H9 (cell line): Measurements from ENCODE around the gene PHACTR2. TPM values are rescaled to one million over a fixed set of nuclear protein-coding genes. Genes with fewer than 3 reads are reported as not detected.

ENCODE experiments used
- DNase-seq: peaks from one replicate; pipeline ENCODE4 v3.0.0-alpha.2; 2017
- H2AFZ ChIP-seq: one replicate; pipeline ENCODE4 v1.6.1; 2013; ENCODE audit warnings: mild to moderate bottlenecking, low read length, control low read depth, moderate library complexity
- H2AK5ac ChIP-seq: 2 replicates; pipeline ENCODE4 v1.6.1; 2013; ENCODE audit warnings: low read length, control low read depth, mixed read lengths; ENCODE audit not compliant: insufficient read length
- H2BK120ac ChIP-seq: one replicate; pipeline ENCODE4 v1.6.1; 2013; ENCODE audit warnings: low read depth, mild to moderate bottlenecking, low read length, control low read depth, inconsistent platforms; ENCODE audit not compliant: poor library complexity, severe bottlenecking
- H2BK12ac ChIP-seq: 2 replicates; pipeline ENCODE4 v1.6.1; 2013; ENCODE audit warnings: low read length, control low read depth, mixed read lengths, low read depth; ENCODE audit not compliant: insufficient read length
- H2BK15ac ChIP-seq: 2 replicates; pipeline ENCODE4 v1.6.1; 2013; ENCODE audit warnings: low read depth, low read length, control low read depth
- H2BK20ac ChIP-seq: one replicate; pipeline ENCODE4 v1.6.1; 2013; ENCODE audit warnings: low read depth, mild to moderate bottlenecking, low read length, control low read depth, inconsistent platforms; ENCODE audit not compliant: poor library complexity, severe bottlenecking
- H2BK5ac ChIP-seq: 2 replicates; pipeline ENCODE4 v1.6.1; 2013; ENCODE audit warnings: low read length, control low read depth, mixed read lengths; ENCODE audit not compliant: insufficient read length
- H3K14ac ChIP-seq: 2 replicates; pipeline ENCODE4 v1.6.1; 2013; ENCODE audit warnings: low read length, control low read depth; ENCODE audit not compliant: insufficient read depth
- H3K18ac ChIP-seq: 2 replicates; pipeline ENCODE4 v1.6.1; 2013; ENCODE audit warnings: low read depth, mild to moderate bottlenecking, mixed read lengths, low read length, control low read depth; ENCODE audit not compliant: insufficient read length
- H3K23ac ChIP-seq: 2 replicates; pipeline ENCODE4 v1.6.1; 2013; ENCODE audit warnings: low read length, control low read depth, mixed read lengths, low read depth; ENCODE audit not compliant: insufficient read length
- H3K23me2 ChIP-seq: 2 replicates; pipeline ENCODE4 v1.6.1; 2013; ENCODE audit warnings: low read depth, mild to moderate bottlenecking, mixed read lengths, low read length, control low read depth; ENCODE audit not compliant: insufficient read length, poor library complexity, severe bottlenecking
- H3K27ac ChIP-seq: 2 replicates; pipeline ENCODE4 v1.5.1; 2013; ENCODE audit warnings: low read length, control low read depth, mixed read lengths, low read depth; ENCODE audit not compliant: insufficient read length
- H3K27me3 ChIP-seq: 2 replicates; pipeline ENCODE4 v1.6.1; 2013; ENCODE audit warnings: low read length, control low read depth, inconsistent platforms; ENCODE audit not compliant: insufficient read depth
- H3K4ac ChIP-seq: 2 replicates; pipeline ENCODE4 v1.6.1; 2013; ENCODE audit warnings: low read depth, mild to moderate bottlenecking, control low read depth, inconsistent platforms, low read length, moderate library complexity
- H3K4me1 ChIP-seq: 2 replicates; pipeline ENCODE4 v1.6.1; 2013; ENCODE audit warnings: low read length, control low read depth, inconsistent platforms; ENCODE audit not compliant: insufficient read depth
- H3K4me2 ChIP-seq: 2 replicates; pipeline ENCODE4 v1.6.1; 2013; ENCODE audit warnings: low read length, control low read depth, mixed read lengths; ENCODE audit not compliant: insufficient read length, insufficient read depth
- H3K56ac ChIP-seq: 2 replicates; pipeline ENCODE4 v1.6.1; 2013; ENCODE audit warnings: low read depth, mild to moderate bottlenecking, mixed read lengths, low read length, control low read depth; ENCODE audit not compliant: insufficient read length
- H3K79me1 ChIP-seq: 2 replicates; pipeline ENCODE4 v1.6.1; 2013; ENCODE audit warnings: low read depth, mild to moderate bottlenecking, moderate library complexity, low read length, control low read depth, inconsistent platforms; ENCODE audit not compliant: insufficient read depth, poor library complexity, severe bottlenecking
- H3K79me2 ChIP-seq: 2 replicates; pipeline ENCODE4 v1.6.1; 2013; ENCODE audit warnings: low read length, control low read depth, inconsistent platforms; ENCODE audit not compliant: insufficient read depth
- H3K9ac ChIP-seq: 2 replicates; pipeline ENCODE4 v1.6.1; 2013; ENCODE audit warnings: low read length, control low read depth, mixed read lengths; ENCODE audit not compliant: insufficient read length; ENCODE audit errors: extremely low read depth
- H3K9me3 ChIP-seq: one replicate; pipeline ENCODE4 v1.6.1; 2013; ENCODE audit warnings: low read depth, low read length, inconsistent platforms; ENCODE audit not compliant: control insufficient read depth
- H3T11ph ChIP-seq: one replicate; pipeline ENCODE4 v1.6.1; 2013; ENCODE audit warnings: mild to moderate bottlenecking, low read length, control low read depth, inconsistent platforms
- H4K20me1 ChIP-seq: one replicate; pipeline ENCODE4 v1.6.1; 2013; ENCODE audit not compliant: control insufficient read depth, insufficient read length, insufficient read depth
- H4K5ac ChIP-seq: 2 replicates; pipeline ENCODE4 v1.6.1; 2013; ENCODE audit warnings: low read depth, mild to moderate bottlenecking, mixed read lengths, low read length, control low read depth; ENCODE audit not compliant: insufficient read length
- H4K8ac ChIP-seq: replicated peaks from 2 replicates; pipeline ENCODE4 v1.6.1; 2013; ENCODE audit warnings: low read length, control low read depth, mixed read lengths, low read depth; ENCODE audit not compliant: insufficient read length
- H4K91ac ChIP-seq: 2 replicates; pipeline ENCODE4 v1.6.1; 2013; ENCODE audit warnings: low read depth, mild to moderate bottlenecking, moderate library complexity, mixed read lengths, low read length, control low read depth; ENCODE audit not compliant: insufficient read length
- H3K27ac Mint-ChIP-seq, 3 experiments: 2 replicates in 2 of 3; 3 replicates in 1 of 3; pipeline ENCODE4 v1.8.0; 2020 to 2021; ENCODE audit warnings: mixed read lengths in 3 of 3, mild to moderate bottlenecking in 1 of 3, moderate library complexity in 1 of 3
- H3K27me3 Mint-ChIP-seq: 2 replicates; pipeline ENCODE4 v1.8.0; 2021; ENCODE audit warnings: low read depth, mild to moderate bottlenecking, moderate library complexity, mixed read lengths
- H3K36me3 Mint-ChIP-seq, 3 experiments: 2 replicates in 2 of 3; 3 replicates in 1 of 3; pipeline ENCODE4 v1.8.0; 2020 to 2021; ENCODE audit warnings: low read depth in 3 of 3, mixed read lengths in 3 of 3; ENCODE audit not compliant: insufficient read depth in 1 of 3
- H3K4me1 Mint-ChIP-seq, 2 experiments: 2 replicates each; pipeline ENCODE4 v1.8.0; 2020; ENCODE audit warnings: mixed read lengths in 2 of 2
- H3K4me3 Mint-ChIP-seq, 2 experiments: 2 replicates in 1 of 2; 3 replicates in 1 of 2; pipeline ENCODE4 v1.8.0; 2020 to 2021; ENCODE audit warnings: mild to moderate bottlenecking in 2 of 2, mixed read lengths in 2 of 2, moderate library complexity in 1 of 2
- H3K9me3 Mint-ChIP-seq, 2 experiments: 2 replicates in 1 of 2; 3 replicates in 1 of 2; pipeline ENCODE4 v1.8.0; 2020; ENCODE audit warnings: mild to moderate bottlenecking in 2 of 2, mixed read lengths in 2 of 2, moderate library complexity in 1 of 2
- CTCF ChIP-seq: fragments of 200-600 bp; sonication (generic); conservative IDR thresholded peaks from 3 replicates; pipeline ENCODE4 v1.8.0; 2021; ENCODE audit warnings: antibody characterized with exemption, mild to moderate bottlenecking
- WGBS: extraction: QIAGEN DNeasy Blood & Tissue Kit; methylation state at CpG from one replicate; pipeline ENCODE4 v1.1.7; 2013; ENCODE audit warnings: missing lambda C conversion rate, low lambda C conversion rate, mixed read lengths; ENCODE audit not compliant: insufficient read length; ENCODE audit errors: extremely low coverage; 5-methylcytosine and 5-hydroxymethylcytosine counted together
- total RNA-seq: library from RNA; stranded (reverse); gene quantifications from 2 replicates; pipeline ENCODE4 v1.2.1, GENCODE V29; 2021

The PHACTR2 gene
- total RNA-seq, 1 experiment from 2014 or later, result 131 TPM

GRCh38 chr6:143647191-143647590 lies 30.6 kb upstream of the PHACTR2 start:
- no peak overlapping the region for H2BK5ac ChIP-seq
- H2BK120ac ChIP-seq, result no peak overlapping the region
- no peak overlapping the region for H3K18ac ChIP-seq
- H2BK12ac ChIP-seq, result no peak overlapping the region
- H2AK5ac ChIP-seq, result no peak overlapping the region
- H3K4me1 ChIP-seq, result no peaks in the 10 kb centered on the region; the same call in 1 of the 2 replicates
- no peak overlapping the region for H4K91ac ChIP-seq
- H3T11ph ChIP-seq, result no peak overlapping the region
- no peak overlapping the region for H3K14ac ChIP-seq
- H3K27ac ChIP-seq, result no peak overlapping the region
- H2BK20ac ChIP-seq, result no peak overlapping the region
- no peak overlapping the region for H3K23ac ChIP-seq
- Mint-ChIP-seq H3K27ac (peak overlapping the region in 1 of 3 experiments; percentile 84; a peak in 1 of 7 replicates), H3K4me3 (no peak overlapping the region), H3K4me1 (peaks cover 15% of the 10 kb centered on the region in 2 experiments), H3K36me3 (peaks cover 0 to 3% (median 0%) of the 10 kb centered on the region in 3 experiments; a peak in 2 of 7 replicates), H3K9me3 (peaks cover 0 to 6% of the 10 kb centered on the region in 2 experiments; a peak in 2 of 5 replicates), H3K27me3 (no peaks in the 10 kb centered on the region)
- H3K27me3 ChIP-seq, result no peaks in the 10 kb centered on the region
- no peak for DNase-seq
- H2AFZ ChIP-seq, result no peak overlapping the region
- H3K4me2 ChIP-seq, result no peak overlapping the region
- no peak overlapping the region for H3K9ac ChIP-seq
- H3K9me3 ChIP-seq, result no peaks in the 10 kb centered on the region
- no peaks in the 10 kb centered on the region for H3K23me2 ChIP-seq
- no peak overlapping the region for H4K8ac ChIP-seq
- H4K20me1 ChIP-seq, result no peaks in the 10 kb centered on the region
- WGBS, result no CpG with 5 or more reads among the region's 3 CpGs
- no peaks in the 10 kb centered on the region for H3K79me1 ChIP-seq
- H3K4ac ChIP-seq, result no peak overlapping the region
- no peak overlapping the region for H2BK15ac ChIP-seq
- no peak overlapping the region for H4K5ac ChIP-seq
- H3K79me2 ChIP-seq, result no peaks in the 10 kb centered on the region
- no peak for TF ChIP-seq CTCF
- no peak overlapping the region for H3K56ac ChIP-seq
